A549 (cell line): Measurements from ENCODE around the gene IPO11. TPM values are rescaled to one million over a fixed set of nuclear protein-coding genes. Genes with fewer than 3 reads are reported as not detected.
"Not testable (repeated sequence)": the region's sequence is repeated elsewhere in the genome, so short reads cannot be mapped to it uniquely, and the experiment has no call there.

Experiments used
- ATAC-seq, 2 experiments: fragments of 200-7000 bp in 1 of 2; fragments of >200 bp in 1 of 2; cut with Nextera tagmentation in 1 of 2; cut with Tn5 transposase in 1 of 2; 3 replicates each; pipeline versions ENCODE4 v1.8.0 to v1.9.1; 2018 to 2020; ENCODE audit warnings: mild to moderate bottlenecking in 1 of 2, moderate library complexity in 1 of 2
- CTCF ChIA-PET: fragments of 300-600 bp; sonication (Branson Sonifier 250); formaldehyde crosslinking; extraction: SDS; loops from one replicate; lab custom pipeline; 2021; ENCODE audit warnings: antibody characterized with exemption, inconsistent platforms; lab: Yijun Ruan, JAX
- POLR2A ChIA-PET: fragments of 350-600 bp; formaldehyde crosslinking; extraction: SDS; loops from one replicate; lab custom pipeline; 2021; ENCODE audit warnings: antibody characterized with exemption, inconsistent platforms; lab: Yijun Ruan, JAX
- DNase-seq, 2 experiments: peaks; one replicate each; pipeline versions ENCODE4 v3.0.0 to v3.0.0-alpha.2; 2011 to 2016; ENCODE audit warnings: low read depth in 1 of 2, low spot score in 1 of 2
- FAIRE-seq: peaks from 2 replicates; lab custom pipeline; 2011; peaks lifted over from hg19 to GRCh38; lab: Jason Lieb, UNC
- H3K27ac ChIP-seq, 2 experiments: fragments of >200 bp; sonication (Bioruptor Twin); formaldehyde crosslinking; 3 replicates each; pipeline ENCODE4 v1.5.1; 2016 to 2017
- H3K4me1 ChIP-seq: fragments of >200 bp; sonication (Bioruptor Twin); formaldehyde crosslinking; 3 replicates; pipeline ENCODE4 v1.6.1; 2016
- H3K4me2 ChIP-seq: fragments of >200 bp; sonication (Bioruptor Twin); formaldehyde crosslinking; 3 replicates; pipeline ENCODE4 v1.6.1; 2016
- H3K4me3 ChIP-seq: fragments of >200 bp; sonication (Bioruptor Twin); formaldehyde crosslinking; 3 replicates; pipeline ENCODE4 v1.5.1; 2016
- H3K9me3 ChIP-seq: fragments of >200 bp; sonication (Bioruptor Twin); formaldehyde crosslinking; 3 replicates; pipeline ENCODE4 v1.6.1; 2016
- EHF ChIP-seq: fragments of 250-450 bp; sonication (Bioruptor Pico); IDR thresholded peaks from 2 replicates; pipeline ENCODE4 v1.5.0; 2020; ENCODE audit warnings: mild to moderate bottlenecking
- ELK1 ChIP-seq: fragments of 150-350 bp; IDR thresholded peaks from 2 replicates; pipeline ENCODE4 v1.6.1; 2014; ENCODE audit warnings: low read depth, mild to moderate bottlenecking, low read length
- FOSB ChIP-seq: fragments of 250-450 bp; sonication (Bioruptor Pico); IDR thresholded peaks from 2 replicates; pipeline ENCODE4 v1.5.0; 2020; ENCODE audit warnings: mild to moderate bottlenecking, moderate library complexity
- FOSL2 ChIP-seq, 2 experiments: fragments of 450-650 bp in 1 of 2; fragments of >200 bp in 1 of 2; sonication (Bioruptor Twin) in 1 of 2; formaldehyde crosslinking; IDR thresholded peaks; 2 replicates each; pipeline versions ENCODE4 v1.5.0 to v1.6.1; 2016 to 2020; ENCODE audit warnings: mild to moderate bottlenecking in 1 of 2, moderate library complexity in 1 of 2
- GATA3 ChIP-seq: IDR thresholded peaks from 2 replicates; pipeline ENCODE4 v1.6.1; 2012; ENCODE audit warnings: borderline replicate concordance
- HOXB13 ChIP-seq: fragments of 250-450 bp; sonication (Bioruptor Pico); IDR thresholded peaks from 2 replicates; pipeline ENCODE4 v1.5.0; 2020; ENCODE audit warnings: low read depth, mild to moderate bottlenecking, moderate library complexity
- KDM5A ChIP-seq: fragments of 200-600 bp; sonication (generic); IDR thresholded peaks from 2 replicates; pipeline ENCODE4 v1.6.1; 2016; ENCODE audit warnings: antibody characterized with exemption, mild to moderate bottlenecking
- MAZ ChIP-seq: fragments of 150-350 bp; IDR thresholded peaks from 2 replicates; pipeline ENCODE4 v1.6.1; 2014; ENCODE audit warnings: antibody characterized with exemption, low read depth, low read length, borderline replicate concordance
- NFE2L2 ChIP-seq: fragments of 150-350 bp; conservative IDR thresholded peaks from 2 replicates; pipeline ENCODE4 v1.6.1; 2014; ENCODE audit warnings: low read length
- NR3C1 ChIP-seq: fragments of >200 bp; sonication (Bioruptor Twin); formaldehyde crosslinking; IDR thresholded peaks from 3 replicates; pipeline ENCODE4 v1.6.1; 2017
- RFX5 ChIP-seq: fragments of 450-650 bp; IDR thresholded peaks from 2 replicates; pipeline ENCODE4 v1.7.1; 2014; ENCODE audit warnings: antibody characterized with exemption, mild to moderate bottlenecking, moderate library complexity
- SREBF2 ChIP-seq: fragments of 450-650 bp; IDR thresholded peaks from 2 replicates; pipeline ENCODE4 v1.6.1; 2014; ENCODE audit warnings: mild to moderate bottlenecking, moderate library complexity
- WGBS: methylation state at CpG from one replicate; pipeline ENCODE4 v1.1.6; 2017; ENCODE audit errors: missing lambda C conversion rate; 5-methylcytosine and 5-hydroxymethylcytosine counted together
- polyA plus RNA-seq, 4 experiments: library from polyadenylated mRNA; depleted of rRNA in 3 of 4; stranded (reverse); fragments of >200 nt; fragmentation: RNase III in 1 of 4; extraction: RNeasy Plus Mini Kit Qiagen cat#74134 plus additional on column Dnase treatment in 1 of 4; gene quantifications; 2 replicates in 3 of 4; 3 replicates in 1 of 4; pipeline ENCODE4 v1.2.3, GENCODE V29; 2011 to 2017
- small RNA-seq, 6 experiments: library from RNA; depleted of rRNA; stranded (forward); fragments of <200 nt; gene quantifications; one replicate each; pipeline ENCODE3, GENCODE V24; 2012
- TF ChIP-seq, protein P1 (sequence below): fragments of >200 bp; sonication (Bioruptor Twin); formaldehyde crosslinking; IDR thresholded peaks from 3 replicates; pipeline ENCODE4 v1.5.1; 2016

The IPO11 gene
- polyA plus RNA-seq, 2 of the 4 experiments (the other 2 are of a cell fraction): 20.7 to 33.0 TPM

DNA sequence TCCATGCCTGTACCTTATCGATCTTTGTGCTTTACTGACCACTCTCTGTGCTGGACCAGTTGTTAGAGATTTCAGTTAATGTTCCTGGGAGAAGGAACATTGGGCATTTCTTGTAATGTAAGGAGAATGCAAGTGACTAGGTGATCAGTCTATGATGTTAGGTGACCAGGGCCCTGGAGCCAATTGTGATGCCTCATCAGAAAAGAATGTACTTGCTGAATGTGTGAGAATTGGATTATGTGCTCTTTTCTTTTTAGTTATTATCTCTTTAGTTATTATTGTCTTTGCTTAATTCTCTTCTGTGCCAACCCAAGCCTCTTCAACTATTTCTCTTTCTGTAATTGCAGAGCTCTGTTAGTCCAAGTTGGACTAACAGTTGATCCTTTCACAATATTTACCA, 258.9 kb downstream of the IPO11 start:
- Histone ChIP-seq H3K4me1 (no peaks in the 10 kb centered on the region), H3K4me3 (no peak overlapping the region), H3K4me2 (no peak overlapping the region), H3K9me3 (no peaks in the 10 kb centered on the region), H3K27ac (no peak overlapping the region)
- FAIRE-seq (no peak), DNase-seq (no peak), ATAC-seq (no peak; a peak in 1 of 6 replicates)
- WGBS: 19% methylated on average over 1 of the region's 1 CpG
- ChIA-PET CTCF (interaction anchor here (1.1 kb wide), 1 partner anchor 21 kb away, joined by 3 read pairs; no protein-coding TSS in a partner anchor), POLR2A (no interaction called here)
- TF ChIP-seq NR3C1: no peak
- TF ChIP-seq SREBF2: no peak
- no peak for TF ChIP-seq FOSL2 (IDR thresholded peaks at IDR 0.05)
- TF ChIP-seq FOSL2 (CRISPR knock-in tag; IDR thresholded peaks at IDR 0.05): no peak
- no peak for TF ChIP-seq KDM5A
- TF ChIP-seq GATA3: no peak
- TF ChIP-seq MAZ: no peak
- no peak for TF ChIP-seq NFE2L2
- no peak for TF ChIP-seq RFX5
- no peak for TF ChIP-seq ELK1
- TF ChIP-seq FOSB (CRISPR knock-in tag): no peak
- TF ChIP-seq, protein P1, sequence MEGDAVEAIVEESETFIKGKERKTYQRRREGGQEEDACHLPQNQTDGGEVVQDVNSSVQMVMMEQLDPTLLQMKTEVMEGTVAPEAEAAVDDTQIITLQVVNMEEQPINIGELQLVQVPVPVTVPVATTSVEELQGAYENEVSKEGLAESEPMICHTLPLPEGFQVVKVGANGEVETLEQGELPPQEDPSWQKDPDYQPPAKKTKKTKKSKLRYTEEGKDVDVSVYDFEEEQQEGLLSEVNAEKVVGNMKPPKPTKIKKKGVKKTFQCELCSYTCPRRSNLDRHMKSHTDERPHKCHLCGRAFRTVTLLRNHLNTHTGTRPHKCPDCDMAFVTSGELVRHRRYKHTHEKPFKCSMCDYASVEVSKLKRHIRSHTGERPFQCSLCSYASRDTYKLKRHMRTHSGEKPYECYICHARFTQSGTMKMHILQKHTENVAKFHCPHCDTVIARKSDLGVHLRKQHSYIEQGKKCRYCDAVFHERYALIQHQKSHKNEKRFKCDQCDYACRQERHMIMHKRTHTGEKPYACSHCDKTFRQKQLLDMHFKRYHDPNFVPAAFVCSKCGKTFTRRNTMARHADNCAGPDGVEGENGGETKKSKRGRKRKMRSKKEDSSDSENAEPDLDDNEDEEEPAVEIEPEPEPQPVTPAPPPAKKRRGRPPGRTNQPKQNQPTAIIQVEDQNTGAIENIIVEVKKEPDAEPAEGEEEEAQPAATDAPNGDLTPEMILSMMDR: no peak
- no peak for TF ChIP-seq HOXB13
- no peak for TF ChIP-seq EHF

GRCh38 chr5:62676596-62676995, 264.0 kb downstream of the IPO11 start:
- ATAC-seq, H3K4me1 ChIP-seq, POLR2A ChIA-PET, CTCF ChIA-PET, FAIRE-seq, H3K9me3 ChIP-seq, H3K4me3 ChIP-seq, H3K4me2 ChIP-seq, H3K27ac ChIP-seq, DNase-seq: not testable (repeated sequence)

Small RNAs within 50 kb of the gene (small RNA-seq; reads per million reads assigned to genes)
- 0 to 1.5 (median 0) reads per million in 6 experiments for gene CKS1BP3
- gene RNU6-661P: 0 reads per million in 6 experiments

Other genes with a start within 250 kb of the IPO11 start
- gene KIF2A, start 106.6 kb upstream of the IPO11 start, polyA plus RNA-seq (2011; rRNA removed): 55.1 and 68.9 TPM in 2 replicates
- 44.5 to 47.1 TPM (median 46.6 TPM) in 3 replicates for gene KIF2A, start 106.6 kb upstream of the IPO11 start, polyA plus RNA-seq (2017; fragmentation: RNase III; extraction: RNeasy Plus Mini Kit Qiagen cat#74134 plus additional on column Dnase treatment)
- 35.5 and 49.6 TPM in 2 replicates for gene DIMT1, start 8.9 kb upstream of the IPO11 start, polyA plus RNA-seq (2011; rRNA removed)
- 36.9 to 40.0 TPM (median 38.4 TPM) in 3 replicates for gene DIMT1, start 8.9 kb upstream of the IPO11 start, polyA plus RNA-seq (2017; fragmentation: RNase III; extraction: RNeasy Plus Mini Kit Qiagen cat#74134 plus additional on column Dnase treatment)
- gene LRRC70, start 166.1 kb downstream of the IPO11 start, polyA plus RNA-seq (2011; rRNA removed): 0.32 and 0.34 TPM in 2 replicates
- 0.09 TPM in 1 of 3 replicates, not detected in the others for gene LRRC70, start 166.1 kb downstream of the IPO11 start, polyA plus RNA-seq (2017; fragmentation: RNase III; extraction: RNeasy Plus Mini Kit Qiagen cat#74134 plus additional on column Dnase treatment)